HK-2 (cell line): ENCODE data around the gene RRAD.

Experiments
- DNase-seq: peaks from one replicate; pipeline ENCODE4 v3.0.0-alpha.2; 2018; ENCODE audit not compliant: unreplicated experiment

Gene RRAD

GRCh38 chr16:66917741-66918140, 7.6 kb downstream of the RRAD start:
- DNase-seq: no peak

GRCh38 chr16:66916518-66916917, 8.8 kb downstream of the RRAD start:
- DNase-seq: no peak

- no peak for DNase-seq
Measured at GRCh38 chr16:66915041-66915440, 10.3 kb downstream of the RRAD start.

- DNase-seq: no peak
Measured at GRCh38 chr16:66914541-66914940, 10.8 kb downstream of the RRAD start.

- DNase-seq: no peak
Measured at GRCh38 chr16:66913711-66914110, 11.6 kb downstream of the RRAD start.

GRCh38 chr16:66913081-66913480, 12.3 kb downstream of the RRAD start:
- DNase-seq: no peak

GRCh38 chr16:66911801-66912200, 13.5 kb downstream of the RRAD start:
- DNase-seq: no peak

GRCh38 chr16:66911112-66911511, 14.2 kb downstream of the RRAD start:
- DNase-seq: no peak

- no peak for DNase-seq
Measured at GRCh38 chr16:66910175-66910940, 15.0 kb downstream of the RRAD start.

- no peak for DNase-seq
Measured at GRCh38 chr16:66908762-66909559, 16.4 kb downstream of the RRAD start.

GRCh38 chr16:66908116-66908515, 17.2 kb downstream of the RRAD start:
- DNase-seq: no peak

GRCh38 chr16:66906916-66907836, 18.2 kb downstream of the RRAD start:
- no peak for DNase-seq

GRCh38 chr16:66905633-66906539, 19.4 kb downstream of the RRAD start:
- DNase-seq: no peak

GRCh38 chr16:66904846-66905632, 20.3 kb downstream of the RRAD start:
- DNase-seq: no peak

GRCh38 chr16:66904428-66904845, 20.9 kb downstream of the RRAD start:
- no peak for DNase-seq

- DNase-seq: no peak
Measured at GRCh38 chr16:66903544-66904427, 21.5 kb downstream of the RRAD start.

- DNase-seq: no peak
Measured at GRCh38 chr16:66902648-66903543, 22.4 kb downstream of the RRAD start.

- DNase-seq: no peak
Measured at GRCh38 chr16:66901626-66902025, 23.7 kb downstream of the RRAD start.
